ENCODE results near the gene GREB1L. TPM values are rescaled to one million over a fixed set of nuclear protein-coding genes. Genes with fewer than 3 reads are reported as not detected.
"Not testable (repeated sequence)": the region's sequence is repeated elsewhere in the genome, so short reads cannot be mapped to it uniquely, and the experiment has no call there.

The GREB1L gene
- total RNA-seq, 6 experiments from 2014 or later, result 1.9 to 10.8 (median 2.3) TPM

GRCh38 chr18:21305621-21306020 is 63.6 kb downstream of the GREB1L start:
- H3K9me3 Mint-ChIP-seq, result no peaks in the 10 kb centered on the region
- peaks cover 52% of the 10 kb centered on the region for H3K4me1 Mint-ChIP-seq (ENCODE audit: low read depth)
- peaks cover 6% of the 10 kb centered on the region; the same call in 1 of the 2 replicates for H3K36me3 Mint-ChIP-seq (ENCODE audit: low read depth)
- no peak overlapping the region for H3K4me3 Mint-ChIP-seq
- TF ChIP-seq CTCF (IDR thresholded peaks at IDR 0.05), result no peak
- H3K27ac Mint-ChIP-seq, result no peak overlapping the region
- DNase-seq, result no peak
- no peaks in the 10 kb centered on the region; the same call in 1 of the 2 replicates for H3K27me3 Mint-ChIP-seq (ENCODE audit: insufficient read depth)

- Mint-ChIP-seq H3K36me3 (ENCODE audit: low read depth) (peaks cover 6% of the 10 kb centered on the region; the same call in 1 of the 2 replicates), H3K4me1 (ENCODE audit: low read depth) (peaks cover 44% of the 10 kb centered on the region), H3K4me3 (no peak overlapping the region), H3K9me3 (no peaks in the 10 kb centered on the region), H3K27me3 (ENCODE audit: insufficient read depth) (no peaks in the 10 kb centered on the region; the same call in 1 of the 2 replicates), H3K27ac (no peak overlapping the region)
- DNase-seq, result no peak
- TF ChIP-seq CTCF (IDR thresholded peaks at IDR 0.05), result no peak
These were observed 64.3 kb downstream of the GREB1L start for GRCh38 chr18:21306368-21306767.

GRCh38 chr18:21307578-21307977 is 65.5 kb downstream of the GREB1L start:
- H3K4me1 Mint-ChIP-seq (ENCODE audit: low read depth), result peaks cover 32% of the 10 kb centered on the region
- H3K27me3 Mint-ChIP-seq (ENCODE audit: insufficient read depth), result no peaks in the 10 kb centered on the region; the same call in 1 of the 2 replicates
- H3K27ac Mint-ChIP-seq, result no peak overlapping the region
- DNase-seq, result no peak
- H3K36me3 Mint-ChIP-seq (ENCODE audit: low read depth), result peaks cover 6% of the 10 kb centered on the region; the same call in 1 of the 2 replicates
- TF ChIP-seq CTCF (IDR thresholded peaks at IDR 0.05), result no peak
- H3K9me3 Mint-ChIP-seq, result no peaks in the 10 kb centered on the region
- no peak overlapping the region for H3K4me3 Mint-ChIP-seq

GRCh38 chr18:21309248-21309647 is 67.2 kb downstream of the GREB1L start:
- no peak for TF ChIP-seq CTCF (IDR thresholded peaks at IDR 0.05)
- DNase-seq, result no peak
- peaks cover 6% of the 10 kb centered on the region; the same call in 1 of the 2 replicates for H3K36me3 Mint-ChIP-seq (ENCODE audit: low read depth)
- no peak overlapping the region for H3K27ac Mint-ChIP-seq
- H3K4me3 Mint-ChIP-seq, result no peak overlapping the region
- H3K27me3 Mint-ChIP-seq (ENCODE audit: insufficient read depth), result no peaks in the 10 kb centered on the region; the same call in 1 of the 2 replicates
- H3K4me1 Mint-ChIP-seq (ENCODE audit: low read depth), result peaks cover 28% of the 10 kb centered on the region
- no peaks in the 10 kb centered on the region for H3K9me3 Mint-ChIP-seq

GRCh38 chr18:21311980-21312379 is 69.9 kb downstream of the GREB1L start:
- H3K27ac Mint-ChIP-seq; H3K9me3 Mint-ChIP-seq; H3K4me3 Mint-ChIP-seq; H3K36me3 Mint-ChIP-seq (ENCODE audit: low read depth); DNase-seq; H3K27me3 Mint-ChIP-seq (ENCODE audit: insufficient read depth): not testable (repeated sequence)
- H3K4me1 Mint-ChIP-seq (ENCODE audit: low read depth), result peaks cover 32% of the 10 kb centered on the region

- no peak for TF ChIP-seq CTCF (IDR thresholded peaks at IDR 0.05)
- H3K27ac Mint-ChIP-seq, result no peak overlapping the region
- H3K9me3 Mint-ChIP-seq, result no peaks in the 10 kb centered on the region
- H3K4me3 Mint-ChIP-seq, result no peak overlapping the region
- H3K27me3 Mint-ChIP-seq (ENCODE audit: insufficient read depth), result no peaks in the 10 kb centered on the region
- DNase-seq, result no peak
- H3K36me3 Mint-ChIP-seq (ENCODE audit: low read depth), result no peaks in the 10 kb centered on the region
- H3K4me1 Mint-ChIP-seq (ENCODE audit: low read depth), result peaks cover 32% of the 10 kb centered on the region
These were observed 71.5 kb downstream of the GREB1L start for GRCh38 chr18:21313576-21313975.

Measured in HFFc6 (cell line).